ENCODE data around the gene EIF1B. TPM values are rescaled to one million over a fixed set of nuclear protein-coding genes. Genes with fewer than 3 reads are reported as not detected.
A peak's percentile ranks its signal among the peaks of the same experiment; 100 is the strongest.

Gene EIF1B
- total and polyA plus RNA-seq, 2 of the 13 experiments (the other 11 are each of a cell fraction or from before 2014, with no cell fraction given): 12.7 to 29.1 TPM

- TF ChIP-seq GMEB2 (CRISPR knock-in tag; IDR thresholded peaks at IDR 0.05; ENCODE audit: low read depth): no peak
- no peak for TF ChIP-seq ZNF598 (CRISPR knock-in tag; IDR thresholded peaks at IDR 0.05; ENCODE audit: borderline replicate concordance)
- no peak for TF ChIP-seq CCDC6 (CRISPR knock-in tag; IDR thresholded peaks at IDR 0.05)
- no peak for TF ChIP-seq SPEN (CRISPR knock-in tag; IDR thresholded peaks at IDR 0.05; ENCODE audit: low read depth)
- TF ChIP-seq SATB2 (CRISPR knock-in tag; IDR thresholded peaks at IDR 0.05): no peak
- peak; percentile 89 for TF ChIP-seq RXRA (CRISPR knock-in tag; IDR thresholded peaks at IDR 0.05)
- TF ChIP-seq BCLAF1 (IDR thresholded peaks at IDR 0.05): no peak
- no peak for TF ChIP-seq SP4 (CRISPR knock-in tag; IDR thresholded peaks at IDR 0.05)
- no peak for TF ChIP-seq MAF1 (CRISPR knock-in tag; IDR thresholded peaks at IDR 0.05; ENCODE audit: borderline replicate concordance)
- no peak for TF ChIP-seq ATF1 (CRISPR knock-in tag; IDR thresholded peaks at IDR 0.05)
- TF ChIP-seq ZBTB34 (CRISPR knock-in tag; IDR thresholded peaks at IDR 0.05): no peak
- TF ChIP-seq TFAP4 (IDR thresholded peaks at IDR 0.05; ENCODE audit: borderline replicate concordance, low read depth): no peak
- TF ChIP-seq ZNF282 (IDR thresholded peaks at IDR 0.05; ENCODE audit: partially characterized antibody): no peak
- TF ChIP-seq TIGD3 (CRISPR knock-in tag; IDR thresholded peaks at IDR 0.05; ENCODE audit: borderline replicate concordance): no peak
- no peak for TF ChIP-seq MTF1 (CRISPR knock-in tag; IDR thresholded peaks at IDR 0.05)
- TF ChIP-seq HNRNPK (IDR thresholded peaks at IDR 0.05; ENCODE audit: low read depth, low read length, poor library complexity, severe bottlenecking): peak; percentile 24
- no peak for TF ChIP-seq ZNF33A (CRISPR knock-in tag; IDR thresholded peaks at IDR 0.05; ENCODE audit: borderline replicate concordance)
- no peak for TF ChIP-seq ZFYVE20 (CRISPR knock-in tag; IDR thresholded peaks at IDR 0.05; ENCODE audit: borderline replicate concordance, low read depth)
- TF ChIP-seq IRX3 (CRISPR knock-in tag; IDR thresholded peaks at IDR 0.05; ENCODE audit: borderline replicate concordance, low read depth): no peak
- TF ChIP-seq NFE2L2 (IDR thresholded peaks at IDR 0.05; ENCODE audit: low read length): no peak
- TF ChIP-seq CBX1 (IDR thresholded peaks at IDR 0.05; ENCODE audit: low read depth): no peak
Observed at GRCh38 chr3:40309925-40310695, 603 bp downstream of the EIF1B start (continued).

Measured in HepG2 (cell line).